Muscle layer of colon (tissue), 2 donors: ENCODE results near the gene VSIG10L2.
A peak's percentile ranks its signal among the peaks of the same experiment; 100 is the strongest.
"Not testable (repeated sequence)": the region's sequence is repeated elsewhere in the genome, so short reads cannot be mapped to it uniquely, and the experiment has no call there.

Source experiments
- H3K27ac ChIP-seq: one replicate; pipeline ENCODE4 v1.7.0; 2013; ENCODE audit warnings: low read depth, mild to moderate bottlenecking, low read length, moderate library complexity
- H3K27me3 ChIP-seq, 2 donors: one replicate each; pipeline ENCODE4 v1.7.0; 2013; ENCODE audit warnings: low read length in 2 of 2, mild to moderate bottlenecking in 2 of 2; ENCODE audit not compliant: insufficient read depth in 2 of 2, control insufficient read depth in 1 of 2
- H3K36me3 ChIP-seq: one replicate; pipeline ENCODE4 v1.7.0; 2013; ENCODE audit warnings: mild to moderate bottlenecking, low read length; ENCODE audit not compliant: insufficient read depth
- H3K4me1 ChIP-seq: one replicate; pipeline ENCODE4 v1.7.0; 2013; ENCODE audit warnings: mild to moderate bottlenecking, low read length; ENCODE audit not compliant: insufficient read depth
- H3K4me3 ChIP-seq, 2 donors: one replicate each; pipeline ENCODE4 v1.7.0; 2013; ENCODE audit warnings: low read length in 2 of 2, low read depth in 1 of 2, mild to moderate bottlenecking in 1 of 2, moderate library complexity in 1 of 2
- H3K9ac ChIP-seq: one replicate; pipeline ENCODE4 v1.7.0; 2013; ENCODE audit warnings: low read length
- H3K9me3 ChIP-seq: one replicate; pipeline ENCODE4 v1.7.0; 2013; ENCODE audit warnings: mild to moderate bottlenecking, low read length
- donor health status: abdominal sarcoma.
- donor health status: Adenocarcinoma of cecum.

The VSIG10L2 gene

GRCh38 chr11:125945797-125946520 lies at the start of gene VSIG10L2:
Gene VSIG10L2, plus strand, starts transcription at chr11:125946044. Its CDS starts 12 bp downstream, at chr11:125946056.
- peaks cover 10% of the 10 kb centered on the region for H3K4me1 ChIP-seq
- no peak within 1 kb of the TSS for H3K4me3 ChIP-seq
- H3K27me3 ChIP-seq: no peaks in the 10 kb centered on the region

GRCh38 chr11:125901872-125902271 lies 44.0 kb upstream of the VSIG10L2 start:
- H3K27ac ChIP-seq: no peak overlapping the region
- peaks cover 12% of the 10 kb centered on the region for H3K36me3 ChIP-seq
- no peak overlapping the region for H3K9ac ChIP-seq
- H3K4me3 ChIP-seq: no peak overlapping the region
- H3K27me3 ChIP-seq: peaks cover 9 to 27% of the 10 kb centered on the region in 2 donors
- no peaks in the 10 kb centered on the region for H3K9me3 ChIP-seq
- peaks cover 8% of the 10 kb centered on the region for H3K4me1 ChIP-seq

More at GRCh38 chr11:125945797-125946520, at the start of gene VSIG10L2:
- Histone ChIP-seq H3K36me3 (no peaks in the 10 kb centered on the region), H3K9ac (no peak within 1 kb of the TSS), H3K27ac (no peak within 1 kb of the TSS), H3K9me3 (no peaks in the 10 kb centered on the region)

- Histone ChIP-seq H3K4me3 (peak overlapping the region; percentile 59 to 85), H3K4me1 (peaks cover 8% of the 10 kb centered on the region), H3K27ac (peak overlapping the region; percentile 90), H3K36me3 (peaks cover 12% of the 10 kb centered on the region), H3K27me3 (peaks cover 9 to 27% of the 10 kb centered on the region in 2 donors), H3K9me3 (no peaks in the 10 kb centered on the region), H3K9ac (peak overlapping the region; percentile 82)
Measured at GRCh38 chr11:125902277-125902926, 43.4 kb upstream of the VSIG10L2 start.

GRCh38 chr11:125902927-125903710 lies 42.7 kb upstream of the VSIG10L2 start, which contains the start of gene PUS3:
Gene PUS3, minus strand, starts transcription at chr11:125903206. Its CDS starts 6,922 bp downstream, at chr11:125896284.
- H3K4me3 ChIP-seq: peak within 1 kb of the TSS; percentile 59 to 85
- peak within 1 kb of the TSS; percentile 82 for H3K9ac ChIP-seq
- no peaks in the 10 kb centered on the region for H3K9me3 ChIP-seq
- H3K4me1 ChIP-seq: peaks cover 8% of the 10 kb centered on the region
- peaks cover 12% of the 10 kb centered on the region for H3K36me3 ChIP-seq
- peaks cover 9 to 27% of the 10 kb centered on the region in 2 donors for H3K27me3 ChIP-seq
- peak within 1 kb of the TSS; percentile 90 for H3K27ac ChIP-seq

- Histone ChIP-seq H3K27me3 (peaks cover 9 to 27% of the 10 kb centered on the region in 2 donors), H3K27ac (no peak within 1 kb of the TSS), H3K9ac (no peak within 1 kb of the TSS), H3K9me3 (no peaks in the 10 kb centered on the region), H3K4me1 (peaks cover 8% of the 10 kb centered on the region), H3K4me3 (peak within 1 kb of the TSS in 1 of 2 donors; percentile 85), H3K36me3 (peaks cover 12% of the 10 kb centered on the region)
Measured at GRCh38 chr11:125903711-125904659, 41.9 kb upstream of the VSIG10L2 start, which contains the start of gene DDX25. Gene DDX25, plus strand, starts transcription at chr11:125904508. Its CDS starts 10 bp downstream, at chr11:125904518.

- no peaks in the 10 kb centered on the region for H3K9me3 ChIP-seq
- no peak overlapping the region for H3K9ac ChIP-seq
- peaks cover 8% of the 10 kb centered on the region for H3K4me1 ChIP-seq
- no peak overlapping the region for H3K4me3 ChIP-seq
- H3K36me3 ChIP-seq: peaks cover 8% of the 10 kb centered on the region
- H3K27me3 ChIP-seq: peaks cover 9 to 27% of the 10 kb centered on the region in 2 donors
- no peak overlapping the region for H3K27ac ChIP-seq
Measured at GRCh38 chr11:125904678-125905077, 41.2 kb upstream of the VSIG10L2 start.

- peaks cover under 1 to 8% of the 10 kb centered on the region in 2 donors for H3K27me3 ChIP-seq
- H3K9ac ChIP-seq: no peak overlapping the region
- H3K9me3 ChIP-seq: no peaks in the 10 kb centered on the region
- no peak overlapping the region for H3K4me3 ChIP-seq
- H3K4me1 ChIP-seq: no peaks in the 10 kb centered on the region
- no peaks in the 10 kb centered on the region for H3K36me3 ChIP-seq
- no peak overlapping the region for H3K27ac ChIP-seq
Measured at GRCh38 chr11:125910226-125910849, 35.5 kb upstream of the VSIG10L2 start.

- not testable (repeated sequence) for H3K27ac ChIP-seq, H3K9ac ChIP-seq, H3K4me1 ChIP-seq, H3K4me3 ChIP-seq, H3K27me3 ChIP-seq, H3K36me3 ChIP-seq, H3K9me3 ChIP-seq
Measured at GRCh38 chr11:125914601-125915000, 31.2 kb upstream of the VSIG10L2 start.

- no peak overlapping the region for H3K9ac ChIP-seq
- no peak overlapping the region for H3K4me3 ChIP-seq
- no peaks in the 10 kb centered on the region for H3K9me3 ChIP-seq
- no peaks in the 10 kb centered on the region for H3K36me3 ChIP-seq
- H3K27me3 ChIP-seq: no peaks in the 10 kb centered on the region
- H3K27ac ChIP-seq: no peak overlapping the region
- no peaks in the 10 kb centered on the region for H3K4me1 ChIP-seq
Measured at GRCh38 chr11:125916683-125917347, 29.0 kb upstream of the VSIG10L2 start.
